Activated effector memory CD4-positive, alpha-beta T cell treated with anti-CD3 and anti-CD28 coated beads, Interleukin-2, amount 50 U/mL, for 16 hours (primary cell): ENCODE measurements around the gene RPL13A.

Experiments
- DNase-seq: peaks from one replicate; pipeline ENCODE4 v3.0.0-alpha.2; 2020

RPL13A gene

DNA sequence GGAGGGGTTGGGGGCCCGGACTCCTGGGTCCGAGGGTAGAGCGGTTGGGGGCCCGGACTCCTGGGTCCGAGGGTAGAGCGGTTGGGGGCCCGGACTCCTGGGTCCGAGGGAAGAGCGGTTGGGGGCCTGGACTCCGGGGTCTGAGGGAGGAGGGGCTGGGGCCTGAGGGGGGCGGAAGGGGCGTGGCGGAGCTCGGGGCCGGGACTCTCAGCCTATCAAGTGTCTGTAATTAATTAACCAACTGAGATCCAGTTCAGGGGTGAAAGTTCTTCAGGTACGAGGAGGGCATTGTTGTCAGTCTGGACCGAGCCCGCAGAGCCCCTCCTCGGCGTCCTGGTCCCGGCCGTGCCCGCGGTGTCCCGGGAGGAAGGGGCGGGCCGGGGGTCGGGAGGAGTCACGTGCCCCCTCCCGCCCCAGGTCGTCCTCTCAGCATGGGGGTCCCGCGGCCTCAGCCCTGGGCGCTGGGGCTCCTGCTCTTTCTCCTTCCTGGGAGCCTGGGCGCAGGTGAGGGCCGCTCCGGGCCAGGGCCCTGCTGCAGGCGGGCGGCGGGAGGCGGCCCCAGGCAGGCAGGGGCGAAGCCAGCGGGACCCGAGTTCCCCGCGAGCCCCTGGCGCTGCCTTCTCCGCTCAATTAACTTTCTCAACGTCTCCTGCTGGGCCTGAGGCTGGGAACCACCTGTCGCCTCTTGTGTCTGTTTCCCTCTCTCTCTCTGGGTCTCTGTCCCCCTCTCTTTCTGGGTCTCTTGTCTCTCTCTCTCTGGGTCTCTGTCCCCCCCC, 25.8 kb downstream of the RPL13A start:
- no peak for DNase-seq

DNA sequence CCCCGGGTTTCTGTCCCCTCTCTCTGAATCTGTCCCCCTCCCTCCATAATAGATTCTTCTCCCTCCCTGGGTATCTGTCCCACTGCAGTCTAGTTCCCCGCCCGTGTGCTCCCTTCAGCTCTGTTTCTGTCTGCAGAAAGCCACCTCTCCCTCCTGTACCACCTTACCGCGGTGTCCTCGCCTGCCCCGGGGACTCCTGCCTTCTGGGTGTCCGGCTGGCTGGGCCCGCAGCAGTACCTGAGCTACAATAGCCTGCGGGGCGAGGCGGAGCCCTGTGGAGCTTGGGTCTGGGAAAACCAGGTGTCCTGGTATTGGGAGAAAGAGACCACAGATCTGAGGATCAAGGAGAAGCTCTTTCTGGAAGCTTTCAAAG, 26.3 kb downstream of the RPL13A start:
- DNase-seq: no peak

DNA sequence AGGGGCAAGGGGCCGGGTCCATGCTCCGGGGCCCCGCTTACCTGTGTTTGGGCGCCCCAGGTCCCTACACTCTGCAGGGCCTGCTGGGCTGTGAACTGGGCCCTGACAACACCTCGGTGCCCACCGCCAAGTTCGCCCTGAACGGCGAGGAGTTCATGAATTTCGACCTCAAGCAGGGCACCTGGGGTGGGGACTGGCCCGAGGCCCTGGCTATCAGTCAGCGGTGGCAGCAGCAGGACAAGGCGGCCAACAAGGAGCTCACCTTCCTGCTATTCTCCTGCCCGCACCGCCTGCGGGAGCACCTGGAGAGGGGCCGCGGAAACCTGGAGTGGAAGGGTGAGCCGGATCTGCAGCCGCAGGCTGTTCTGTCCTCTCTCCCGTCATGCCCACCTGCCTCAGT, 26.7 kb downstream of the RPL13A start:
- DNase-seq: no peak

DNA sequence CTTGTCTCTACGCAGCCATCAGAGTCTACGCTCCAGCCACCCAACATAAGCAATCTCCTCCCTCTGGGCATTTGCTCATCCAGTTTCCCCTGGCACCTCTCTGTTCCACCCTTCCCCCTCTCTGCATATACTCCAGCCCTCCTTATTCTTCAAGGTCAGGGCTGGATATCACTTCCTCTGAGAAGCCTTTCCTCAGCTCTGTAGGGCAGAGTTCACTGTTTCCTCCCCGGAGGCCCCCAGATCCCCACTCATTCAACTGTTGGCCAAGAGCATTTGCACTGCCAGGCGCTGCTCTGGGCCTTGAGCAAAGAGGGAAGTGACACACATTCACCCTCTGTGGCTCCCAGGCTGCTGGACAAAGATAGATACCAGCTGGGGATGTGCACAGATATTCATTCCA, 28.4 kb downstream of the RPL13A start:
- no peak for DNase-seq

DNA sequence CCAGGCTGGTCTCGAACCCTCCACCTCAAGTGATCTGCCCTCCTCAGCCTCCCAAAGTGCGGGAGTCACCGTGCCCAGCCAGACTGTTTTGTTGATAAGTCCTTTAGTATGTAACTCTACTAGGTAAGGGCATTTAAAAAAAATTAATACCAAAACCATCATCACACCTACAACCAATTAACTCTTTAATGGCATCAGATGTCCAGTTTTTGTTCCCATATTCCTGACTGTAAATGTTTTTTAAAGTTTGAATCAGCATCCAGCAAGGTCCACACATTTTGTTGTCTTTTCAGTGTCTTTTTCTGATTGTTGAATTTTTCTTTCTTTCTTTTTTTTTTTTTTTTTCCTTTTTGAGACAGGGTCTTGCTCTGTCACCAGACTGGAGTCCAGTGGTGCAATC, 30.6 kb downstream of the RPL13A start:
- no peak for DNase-seq

DNA sequence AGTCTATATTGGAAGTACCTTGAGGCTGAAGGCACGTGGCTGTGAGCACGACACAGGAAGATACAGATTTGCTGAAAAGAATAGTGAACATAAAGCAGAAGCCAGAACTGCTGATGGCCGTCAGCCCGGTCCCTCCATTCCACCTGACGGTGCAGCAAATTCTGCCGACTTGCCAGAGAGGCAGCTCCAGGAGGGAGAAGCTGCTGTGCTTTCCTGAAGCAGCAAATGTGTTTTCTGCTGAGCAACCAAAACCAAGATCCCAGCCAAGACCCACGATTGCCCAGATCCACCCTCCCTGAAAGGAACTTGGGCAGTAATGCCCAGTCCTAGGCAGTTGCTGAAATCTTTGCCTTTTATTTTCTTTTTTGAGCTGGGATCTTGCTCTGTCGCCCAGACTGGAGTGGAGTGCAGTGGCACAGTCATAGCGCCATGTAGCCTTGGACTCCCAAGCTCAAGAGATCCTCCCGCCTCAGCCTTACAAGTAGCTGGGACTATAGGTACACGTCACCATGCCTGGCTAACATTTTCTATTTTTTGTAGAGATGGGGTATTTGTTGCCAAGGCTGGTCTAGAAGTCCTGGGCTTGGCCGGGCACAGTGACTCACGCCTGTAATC, 33.4 kb downstream of the RPL13A start:
- no peak for DNase-seq

DNA sequence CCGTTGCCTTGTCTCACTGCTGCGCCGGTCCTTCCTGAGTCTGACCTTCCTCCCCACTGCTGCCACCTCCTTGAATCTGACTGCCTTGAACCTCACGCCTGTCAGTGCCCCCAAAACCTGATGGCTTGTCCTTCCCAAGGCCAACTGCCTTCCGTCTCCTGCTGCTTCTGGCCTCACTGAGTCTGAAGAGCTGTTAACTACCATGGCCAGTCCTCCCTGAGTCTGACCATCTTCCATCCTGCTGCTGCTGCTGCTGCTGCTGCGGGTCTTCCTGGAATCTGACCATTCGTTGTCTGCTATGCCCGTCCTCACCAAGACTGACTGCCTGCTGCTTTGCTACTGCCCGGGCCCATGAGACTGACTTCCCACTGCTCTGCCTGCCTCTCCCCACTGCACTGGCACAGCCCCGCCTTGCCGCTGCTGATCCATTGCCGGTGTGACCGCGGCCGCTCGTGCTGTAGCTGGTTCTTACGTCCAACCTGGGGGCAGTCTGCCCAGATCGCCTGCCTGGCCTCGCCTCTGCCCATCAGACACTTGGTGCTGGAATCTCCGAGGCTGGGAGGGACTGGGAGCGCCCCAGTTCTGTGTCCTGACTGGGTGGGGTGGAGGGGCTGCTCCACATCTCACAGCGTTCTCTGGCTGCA, 37.5 kb downstream of the RPL13A start:
- no peak for DNase-seq

DNA sequence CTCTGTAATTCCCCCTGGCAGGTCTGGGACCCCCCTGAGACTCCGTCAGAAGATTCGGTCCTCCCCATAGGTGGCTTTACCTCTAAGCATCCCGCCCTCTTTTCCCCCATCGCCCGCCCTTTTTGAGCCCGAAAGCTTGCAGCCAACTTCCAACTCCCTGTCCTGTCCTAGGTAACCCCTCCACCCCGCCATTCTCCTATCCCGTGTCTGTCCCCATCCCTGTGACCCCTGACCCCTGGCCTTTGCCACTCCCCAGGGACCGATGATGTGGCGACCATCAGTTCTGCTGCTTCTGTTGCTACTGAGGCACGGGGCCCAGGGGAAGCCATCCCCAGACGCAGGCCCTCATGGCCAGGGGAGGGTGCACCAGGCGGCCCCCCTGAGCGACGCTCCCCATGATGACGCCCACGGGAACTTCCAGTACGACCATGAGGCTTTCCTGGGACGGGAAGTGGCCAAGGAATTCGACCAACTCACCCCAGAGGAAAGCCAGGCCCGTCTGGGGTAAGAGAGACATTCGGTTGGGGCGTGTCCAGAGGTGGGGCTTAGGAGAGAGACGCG, 40.9 kb downstream of the RPL13A start:
- DNase-seq: no peak

DNA sequence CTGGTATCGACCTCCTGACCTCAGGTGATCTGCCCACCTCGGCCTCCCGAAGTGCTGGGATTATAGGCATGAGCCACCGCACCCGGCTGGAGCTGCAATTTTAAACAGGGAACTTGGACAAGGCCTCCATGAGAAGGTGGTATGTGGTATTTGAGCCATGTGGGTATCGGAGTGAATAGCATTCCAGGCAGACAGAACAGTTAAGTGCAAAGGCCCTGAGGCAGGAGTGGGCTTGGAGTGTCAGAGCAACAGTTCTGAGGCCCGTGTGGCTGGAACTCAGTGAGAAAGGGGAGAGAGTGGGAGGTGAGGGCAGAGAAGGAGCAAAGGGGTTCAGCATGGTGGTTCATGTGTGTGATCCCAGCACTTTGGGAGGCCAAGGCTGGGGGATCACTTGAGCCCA, 43.3 kb downstream of the RPL13A start:
- no peak for DNase-seq

DNA sequence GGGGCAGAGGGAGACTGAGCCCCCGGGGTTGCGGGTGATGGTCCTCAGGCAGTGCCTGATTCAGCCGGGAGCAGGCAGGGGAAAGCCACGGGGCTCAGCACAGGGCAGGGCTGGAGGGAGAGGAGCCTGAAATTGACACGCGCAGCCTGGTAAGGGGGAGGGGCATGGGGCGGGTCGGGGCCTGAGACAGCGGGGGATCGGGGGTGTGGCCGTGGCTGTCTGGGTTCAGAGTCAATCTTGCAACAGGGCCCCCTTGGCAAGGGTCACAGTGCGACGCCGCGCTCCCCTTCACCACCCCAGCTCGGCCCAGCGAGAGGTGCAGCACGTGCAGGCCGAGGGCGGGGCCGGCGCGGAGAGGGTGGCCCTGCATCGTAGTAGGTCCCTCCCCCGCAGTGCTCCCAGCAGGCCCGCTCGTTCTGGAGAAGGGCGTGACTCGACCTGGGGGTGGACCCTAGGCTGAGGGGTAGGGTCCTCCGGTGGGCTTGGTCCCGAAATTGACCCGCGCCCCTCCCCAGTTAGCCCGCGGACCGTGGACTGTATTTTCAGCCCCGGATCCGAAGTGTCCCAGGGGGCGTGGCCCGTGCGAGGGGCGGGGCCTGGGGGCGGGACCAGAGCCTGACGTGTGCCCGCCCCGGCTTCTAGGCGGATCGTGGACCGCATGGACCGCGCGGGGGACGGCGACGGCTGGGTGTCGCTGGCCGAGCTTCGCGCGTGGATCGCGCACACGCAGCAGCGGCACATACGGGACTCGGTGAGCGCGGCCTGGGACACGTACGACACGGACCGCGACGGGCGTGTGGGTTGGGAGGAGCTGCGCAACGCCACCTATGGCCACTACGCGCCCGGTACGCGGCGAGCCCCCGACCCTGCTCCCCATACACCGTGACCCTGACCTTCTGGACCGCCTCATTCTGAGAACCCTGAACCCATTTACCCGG, 46.4 kb downstream of the RPL13A start:
- peak; percentile 94 for DNase-seq

DNA sequence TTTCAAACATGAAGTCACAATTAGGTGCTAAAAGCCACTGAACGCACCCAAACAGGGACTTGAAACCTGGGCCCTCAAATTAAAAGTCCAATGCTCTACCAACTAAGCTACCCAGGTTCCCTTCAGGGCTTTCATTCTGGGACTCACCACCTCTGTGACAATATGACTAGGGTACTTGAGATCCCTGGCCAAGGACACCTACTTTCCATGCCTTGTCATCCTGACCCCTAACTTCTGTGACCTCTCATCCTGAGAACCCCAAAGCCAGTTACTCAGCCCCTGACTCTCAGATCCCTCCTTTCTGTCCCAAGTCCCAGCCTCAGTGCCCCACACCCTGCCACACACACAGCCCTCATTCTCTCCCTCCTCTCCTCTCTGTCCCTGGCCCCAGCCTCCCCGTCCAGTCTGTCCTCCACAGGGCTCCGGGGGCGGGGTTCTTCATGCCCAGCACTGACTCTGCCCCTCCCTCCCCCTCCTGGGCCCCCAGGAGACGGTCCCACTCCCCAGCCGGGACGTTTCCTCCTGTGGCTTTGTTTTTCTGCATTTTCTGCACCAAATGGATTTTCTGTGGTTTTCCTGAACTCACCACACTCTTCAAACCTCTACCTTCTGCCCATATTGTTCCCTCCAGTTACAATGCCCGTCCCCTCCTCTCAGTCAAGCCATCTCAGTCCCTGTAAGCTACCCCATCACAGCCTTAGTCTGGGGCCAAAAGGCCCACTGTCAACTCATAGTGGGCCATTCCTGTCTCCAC, 47.4 kb downstream of the RPL13A start:
- DNase-seq: no peak

DNA sequence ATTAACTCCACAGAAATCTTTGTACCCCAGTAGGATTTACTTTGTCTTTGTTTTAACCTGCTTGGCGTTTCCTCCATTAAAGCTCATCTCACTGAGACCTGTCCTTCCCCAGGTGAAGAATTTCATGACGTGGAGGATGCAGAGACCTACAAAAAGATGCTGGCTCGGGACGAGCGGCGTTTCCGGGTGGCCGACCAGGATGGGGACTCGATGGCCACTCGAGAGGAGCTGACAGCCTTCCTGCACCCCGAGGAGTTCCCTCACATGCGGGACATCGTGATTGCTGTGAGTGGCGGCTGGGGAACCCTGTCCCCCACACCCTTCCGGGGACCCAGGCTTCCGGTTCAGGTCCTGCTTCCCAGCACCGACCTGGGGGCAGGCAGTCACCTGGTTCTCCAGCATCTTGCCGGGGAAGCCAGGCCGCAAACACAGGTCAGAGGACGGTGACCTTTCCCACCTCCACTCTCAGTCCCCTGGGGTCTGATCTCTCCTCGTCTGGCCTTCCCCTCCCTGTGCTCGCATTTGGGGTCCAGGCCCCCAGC, 49.6 kb downstream of the RPL13A start:
- DNase-seq: no peak

DNA sequence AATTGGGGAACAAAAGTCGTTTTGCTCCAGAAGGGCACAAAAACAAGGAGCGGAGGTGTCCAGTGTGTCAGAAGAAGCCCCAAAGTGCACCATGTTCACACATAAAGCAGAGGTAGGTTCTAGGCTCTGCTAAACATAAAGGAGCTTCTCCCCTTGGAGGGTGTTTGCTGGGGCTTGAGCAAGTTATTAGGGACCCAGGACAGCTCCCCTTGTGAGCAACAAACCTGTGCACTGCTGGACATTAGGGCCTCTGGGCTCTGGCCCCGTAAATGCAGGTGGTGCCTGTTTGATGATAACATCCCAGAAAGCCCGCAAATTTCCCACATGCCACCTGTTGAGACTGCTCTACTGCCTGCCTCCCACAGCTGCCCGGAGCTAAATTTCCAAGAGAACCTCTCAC, 51.2 kb downstream of the RPL13A start:
- no peak for DNase-seq

DNA sequence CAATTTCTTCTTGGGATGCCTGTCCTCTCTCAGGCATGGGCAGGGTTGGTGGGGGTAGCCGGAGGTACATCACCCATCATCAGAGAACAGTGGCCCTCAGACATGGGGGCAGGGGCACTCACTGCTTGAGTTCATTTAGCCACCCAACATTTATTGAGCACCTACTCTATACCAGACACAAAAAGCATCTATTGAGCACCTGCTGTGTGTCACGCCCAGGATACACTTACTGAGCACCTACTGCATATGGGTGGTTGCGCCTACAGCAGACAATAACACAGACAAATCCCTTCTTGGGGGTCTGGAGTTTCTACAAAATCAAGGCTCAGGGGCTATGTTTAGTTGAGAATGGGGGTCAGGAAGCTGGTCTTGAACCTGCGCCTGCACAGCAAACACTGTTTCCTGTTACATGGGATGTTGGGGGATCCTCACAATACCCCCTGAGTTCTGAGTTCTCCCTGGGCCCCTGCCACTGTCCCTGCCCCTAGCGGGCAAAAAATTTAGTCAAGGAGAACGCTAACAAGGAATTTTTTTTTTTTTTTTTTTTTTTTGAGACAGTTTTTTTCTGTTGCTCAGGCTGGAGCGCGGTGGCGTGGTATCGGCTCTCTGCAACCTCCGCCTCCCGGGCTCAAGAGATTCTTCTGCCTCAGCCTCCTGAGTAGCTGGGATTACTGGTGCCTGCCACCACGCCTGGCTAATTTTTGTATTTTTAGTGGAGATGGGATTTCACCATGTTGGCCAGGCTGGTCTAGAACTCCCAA, 52.0 kb downstream of the RPL13A start:
- DNase-seq: no peak
